ENCODE data around the gene LRRC26. TPM values are rescaled to one million over a fixed set of nuclear protein-coding genes. Genes with fewer than 3 reads are reported as not detected.

The LRRC26 gene
- total and polyA plus RNA-seq, 2 donors (not counting 3 experiments of a cell fraction or from before 2014, with no cell fraction given): 0.08 TPM; not detected in 1

- TF ChIP-seq POLR2A (IDR thresholded peaks at IDR 0.05; ENCODE audit: low read depth, low read length) (no peak), CTCF (IDR thresholded peaks at IDR 0.05; ENCODE audit: extremely low read depth in 1 of 2, insufficient read depth in 1 of 2, low read depth in 1 of 2, low read length in 2 of 2) (no peak), MYC (IDR thresholded peaks at IDR 0.05; ENCODE audit: low read depth, low read length) (no peak), MAX (IDR thresholded peaks at IDR 0.05; ENCODE audit: insufficient read depth, insufficient read length) (no peak), EZH2 (IDR thresholded peaks at IDR 0.05; ENCODE audit: borderline replicate concordance, low read depth, low read length, severe bottlenecking) (no peak)
- H3K4me2 ChIP-seq (ENCODE audit: insufficient read depth, low read length): no peak overlapping the region
- no peak overlapping the region for H3K9ac ChIP-seq (replicated peaks; ENCODE audit: extremely low read depth, insufficient read depth, low read length)
- CTCF ChIA-PET: no interaction called here
- FAIRE-seq (no peak), DNase-seq (ENCODE audit: low read depth, low spot score) (no peak)
- intact Hi-C loops (cut with micrococcal nuclease) (no loop called here), dilution Hi-C loops (cut with MboI; ENCODE audit: extremely low pct_ligation_motif_present, low sequenced_read_pairs) (no loop called here)
- peaks cover 0 to 43% of the 10 kb centered on the region in 2 experiments for H3K36me3 ChIP-seq (ENCODE audit: control insufficient read depth in 2 of 2, extremely low read depth in 1 of 2, insufficient read depth in 2 of 2, low read length in 2 of 2)
- H3K9me3 ChIP-seq (replicated peaks; ENCODE audit: control insufficient read depth, insufficient read depth, low read length): no peaks in the 10 kb centered on the region
- POLR2A ChIA-PET: no interaction called here
- no peaks in the 10 kb centered on the region for H3K27me3 ChIP-seq (ENCODE audit: control insufficient read depth in 2 of 2, insufficient read depth in 2 of 2, low read length in 2 of 2)
- H3K4me3 ChIP-seq (replicated peaks in 1 of 3; ENCODE audit: insufficient read depth in 1 of 3, low read depth in 1 of 3, low read length in 3 of 3): no peak overlapping the region
- no peak overlapping the region for H3K27ac ChIP-seq (ENCODE audit: insufficient read depth, low read depth, low read length)
- H3K79me2 ChIP-seq (ENCODE audit: control insufficient read depth, insufficient read depth, low read length): peaks cover 33% of the 10 kb centered on the region
- peaks cover 17% of the 10 kb centered on the region for H3K4me1 ChIP-seq (ENCODE audit: control insufficient read depth, extremely low read depth, insufficient read depth, low read length)
- H3K9me1 ChIP-seq (replicated peaks; ENCODE audit: control insufficient read depth, extremely low read depth, insufficient read depth, low read length): no peaks in the 10 kb centered on the region
- H4K20me1 ChIP-seq (replicated peaks; ENCODE audit: control insufficient read depth, extremely low read depth, insufficient read depth, low read length): no peaks in the 10 kb centered on the region
- BruUV-seq (replicated peaks): no TSS peak
- H2AFZ ChIP-seq (ENCODE audit: low read depth, low read length): no peak overlapping the region
Measured at GRCh38 chr9:137185921-137186320, 16.1 kb upstream of the LRRC26 start.

All from endothelial cell of umbilical vein (primary cell).